Measurements from ENCODE around the gene ZNF750.

GRCh38 chr17:82845163-82845807 is 5.5 kb upstream of the ZNF750 start:
- TF ChIP-seq CTCF (IDR thresholded peaks at IDR 0.05) (no peak), POLR2A (IDR thresholded peaks at IDR 0.05) (no peak)
